Testis (tissue), 3 donors: Measurements from ENCODE around the gene MAP3K4. TPM values are rescaled to one million over a fixed set of nuclear protein-coding genes. Genes with fewer than 3 reads are reported as not detected.

Source experiments
- DNase-seq: peaks from one replicate; pipeline ENCODE4 v3.0.0-alpha.2; 2019
- H3K27ac ChIP-seq, 2 donors: fragments of 200-600 bp; sonication (generic); one replicate each; pipeline ENCODE4 v1.5.1; 2019
- H3K27me3 ChIP-seq: fragments of 200-600 bp; sonication (generic); one replicate; pipeline ENCODE4 v1.5.1; 2019
- H3K36me3 ChIP-seq: fragments of 200-600 bp; sonication (generic); one replicate; pipeline ENCODE4 v1.5.1; 2017; ENCODE audit warnings: low read depth; ENCODE audit errors: missing control alignments
- H3K4me1 ChIP-seq: fragments of 200-600 bp; sonication (generic); one replicate; pipeline ENCODE4 v1.5.1; 2019
- H3K4me3 ChIP-seq, 2 donors: fragments of 200-600 bp; sonication (generic); one replicate each; pipeline ENCODE4 v1.5.1; 2017 to 2019
- H3K9me3 ChIP-seq: fragments of 200-600 bp; sonication (generic); one replicate; pipeline ENCODE4 v1.5.1; 2017
- CTCF ChIP-seq, 3 experiments: fragments of 450-650 bp in 2 of 3; fragments of 200-600 bp in 1 of 3; sonication (generic) in 1 of 3; IDR thresholded peaks; one replicate each; pipeline ENCODE4 v1.5.1; 2016 to 2019; ENCODE audit warnings: antibody characterized with exemption in 3 of 3, mild to moderate bottlenecking in 2 of 3, moderate library complexity in 1 of 3
- POLR2A ChIP-seq: fragments of 450-650 bp; IDR thresholded peaks from one replicate; pipeline ENCODE4 v1.6.1; 2017; ENCODE audit warnings: antibody characterized with exemption, mild to moderate bottlenecking, moderate library complexity
- WGBS, 2 donors: methylation state at CpG; one replicate each; pipeline ENCODE4 v1.1.5; 2018; 5-methylcytosine and 5-hydroxymethylcytosine counted together
- intact Hi-C: fragments of 100-400 bp; cut with DNase I; formaldehyde crosslinking; loops from one replicate; pipeline ENCODE4 v1.15.1; 2023; ENCODE audit warnings: low total_unique reads
- polyA plus RNA-seq: library from polyadenylated mRNA; stranded (reverse); fragments of 350-450 nt; fragmentation: Illumina TruSeq; extraction: RNeasy Lipid Tissue Mini Kit (QIAGEN cat#74804); gene quantifications from one replicate; pipeline ENCODE4 v1.2.3, GENCODE V29; 2014; ENCODE audit warnings: low read depth, low replicate concordance; ENCODE audit not compliant: insufficient read depth
- total RNA-seq, 2 donors: library from RNA; depleted of rRNA; stranded (reverse); fragments of >200 nt; gene quantifications; one replicate each; pipeline ENCODE4 v1.2.3, GENCODE V29; 2016

The MAP3K4 gene
- total and polyA plus RNA-seq, 3 donors from 2014 or later = 45.0 to 77.7 (median 65.4) TPM

- Histone ChIP-seq H3K27me3 (no peaks in the 10 kb centered on the region), H3K9me3 (no peaks in the 10 kb centered on the region), H3K4me3 (no peak overlapping the region), H3K27ac (no peak overlapping the region), H3K4me1 (no peaks in the 10 kb centered on the region), H3K36me3 (no peaks in the 10 kb centered on the region)
- no peak for DNase-seq
- TF ChIP-seq POLR2A = no peak
- TF ChIP-seq CTCF (IDR thresholded peaks at IDR 0.05) = no peak
- intact Hi-C loops = no loop called here
- WGBS, 2 donors = 84 to 88% methylated on average over 8 of the region's 8 CpGs
These were observed 35.1 kb upstream of the MAP3K4 start for GRCh38 chr6:160956300-160957035.

GRCh38 chr6:160959726-160960435 is 31.7 kb upstream of the MAP3K4 start:
- intact Hi-C loops = no loop called here
- Histone ChIP-seq H3K36me3 (no peaks in the 10 kb centered on the region), H3K27ac (no peak overlapping the region), H3K27me3 (no peaks in the 10 kb centered on the region), H3K9me3 (no peaks in the 10 kb centered on the region), H3K4me3 (no peak overlapping the region), H3K4me1 (no peaks in the 10 kb centered on the region)
- TF ChIP-seq POLR2A (no peak), CTCF (IDR thresholded peaks at IDR 0.05) (no peak)
- 89 to 90% methylated on average over 7 of the region's 7 CpGs for WGBS, 2 donors
- no peak for DNase-seq

DNA sequence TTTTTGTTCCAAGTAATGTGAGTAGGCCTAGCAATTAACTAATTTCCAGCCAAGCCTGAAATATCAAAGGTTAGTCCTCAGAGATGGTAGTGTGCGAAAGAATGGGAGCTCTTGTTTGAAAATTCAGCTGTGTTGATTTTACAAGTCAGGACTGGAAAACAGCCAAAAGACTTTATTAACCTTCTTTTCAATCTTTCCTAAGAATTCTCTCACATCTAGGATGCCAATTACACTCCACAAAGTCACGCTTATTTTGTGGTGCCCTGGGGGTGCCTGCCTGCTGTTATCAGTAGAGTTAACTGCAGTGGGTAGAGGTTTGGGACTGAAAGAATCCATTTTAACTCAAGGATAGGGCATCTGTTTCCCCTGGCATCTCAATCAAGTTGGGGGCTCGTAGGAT is 30.7 kb upstream of the MAP3K4 start:
- intact Hi-C loops = no loop called here
- 79 to 87% methylated on average over 3 of the region's 3 CpGs for WGBS, 2 donors

DNA sequence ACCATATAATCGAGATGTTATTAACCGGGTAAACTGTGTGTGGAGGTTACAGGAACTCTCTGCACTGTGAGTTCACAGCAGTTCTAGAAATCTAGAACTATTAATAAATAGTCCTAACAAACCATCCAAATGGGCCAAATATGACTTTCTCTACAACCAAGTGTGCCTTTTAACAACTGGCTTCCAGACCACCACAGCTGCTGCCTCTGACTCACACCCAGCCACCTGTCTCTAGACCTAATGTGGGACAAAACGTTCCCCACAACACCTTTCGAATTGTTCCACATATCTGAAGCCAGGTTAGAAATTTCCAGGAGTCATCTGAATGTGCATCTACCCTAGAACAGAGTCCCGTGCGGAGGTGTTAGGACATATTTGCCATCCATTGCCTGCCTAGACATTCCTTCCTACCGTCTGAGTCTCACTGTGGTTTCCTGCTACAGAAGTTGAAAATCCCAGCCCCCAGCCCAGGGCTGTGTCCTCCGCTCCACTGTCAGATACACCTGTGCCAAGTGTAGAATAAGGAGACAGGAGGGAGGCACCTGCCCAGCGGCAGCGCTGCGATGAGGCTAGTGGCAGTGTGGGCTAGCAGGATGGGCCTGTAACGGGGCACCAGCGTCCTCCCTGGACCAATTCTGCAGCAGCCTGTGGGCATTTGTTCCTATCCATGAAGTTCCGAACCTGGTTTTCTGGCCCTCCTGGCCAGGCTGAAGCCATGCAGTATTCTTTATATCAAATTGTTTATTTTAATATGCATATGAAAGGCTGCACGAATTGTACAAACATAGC is 28.5 kb upstream of the MAP3K4 start:
- H3K4me1 ChIP-seq = no peaks in the 10 kb centered on the region
- H3K27ac ChIP-seq = no peak overlapping the region
- no peak overlapping the region for H3K4me3 ChIP-seq
- no peaks in the 10 kb centered on the region for H3K9me3 ChIP-seq
- intact Hi-C loops = no loop called here
- 91 to 94% methylated on average over 14 to 15 of the region's 15 CpGs for WGBS, 2 donors
- no peaks in the 10 kb centered on the region for H3K27me3 ChIP-seq
- H3K36me3 ChIP-seq = no peaks in the 10 kb centered on the region
- no peak for DNase-seq
- TF ChIP-seq CTCF (IDR thresholded peaks at IDR 0.05) (no peak), POLR2A (no peak)

More for the DNA sequence above, 30.7 kb upstream of the MAP3K4 start:
- no peak for DNase-seq
- Histone ChIP-seq H3K4me1 (no peaks in the 10 kb centered on the region), H3K9me3 (no peaks in the 10 kb centered on the region), H3K4me3 (no peak overlapping the region), H3K27me3 (no peaks in the 10 kb centered on the region), H3K36me3 (no peaks in the 10 kb centered on the region), H3K27ac (no peak overlapping the region)
- TF ChIP-seq POLR2A (no peak), CTCF (IDR thresholded peaks at IDR 0.05) (no peak)
